Measurements from ENCODE around the gene TMEM225B. TPM values are rescaled to one million over a fixed set of nuclear protein-coding genes. Genes with fewer than 3 reads are reported as not detected.
A peak's percentile ranks its signal among the peaks of the same experiment; 100 is the strongest.

TMEM225B gene
- total and polyA plus RNA-seq, 10 donors = 0.43 to 1.6 (median 1.0) TPM; not detected in 2

GRCh38 chr7:99571768-99572167, 26.3 kb upstream of the TMEM225B start:
- WGBS, 5 donors = 71 to 91% (median 88%) methylated on average over 3 of the region's 3 CpGs
- intact Hi-C loops (cut with DNase I; ENCODE audit: low total_unique reads) = no loop called here
- H3K36me3 ChIP-seq = peaks cover 0 to 89% (median 39%) of the 10 kb centered on the region in 6 donors

GRCh38 chr7:99573257-99573656, 24.8 kb upstream of the TMEM225B start:
- Histone ChIP-seq H3K9me3 (no peaks in the 10 kb centered on the region), H3K27ac (no peak overlapping the region), H3K27me3 (replicated peaks in 1 of 7) (no peaks in the 10 kb centered on the region), H3K4me3 (no peak overlapping the region), H3K36me3 (peaks cover 0 to 74% (median 38%) of the 10 kb centered on the region in 6 donors), H3K4me1 (no peaks in the 10 kb centered on the region)
- intact Hi-C loops (cut with DNase I; ENCODE audit: low total_unique reads) = no loop called here
- TF ChIP-seq, protein P1, sequence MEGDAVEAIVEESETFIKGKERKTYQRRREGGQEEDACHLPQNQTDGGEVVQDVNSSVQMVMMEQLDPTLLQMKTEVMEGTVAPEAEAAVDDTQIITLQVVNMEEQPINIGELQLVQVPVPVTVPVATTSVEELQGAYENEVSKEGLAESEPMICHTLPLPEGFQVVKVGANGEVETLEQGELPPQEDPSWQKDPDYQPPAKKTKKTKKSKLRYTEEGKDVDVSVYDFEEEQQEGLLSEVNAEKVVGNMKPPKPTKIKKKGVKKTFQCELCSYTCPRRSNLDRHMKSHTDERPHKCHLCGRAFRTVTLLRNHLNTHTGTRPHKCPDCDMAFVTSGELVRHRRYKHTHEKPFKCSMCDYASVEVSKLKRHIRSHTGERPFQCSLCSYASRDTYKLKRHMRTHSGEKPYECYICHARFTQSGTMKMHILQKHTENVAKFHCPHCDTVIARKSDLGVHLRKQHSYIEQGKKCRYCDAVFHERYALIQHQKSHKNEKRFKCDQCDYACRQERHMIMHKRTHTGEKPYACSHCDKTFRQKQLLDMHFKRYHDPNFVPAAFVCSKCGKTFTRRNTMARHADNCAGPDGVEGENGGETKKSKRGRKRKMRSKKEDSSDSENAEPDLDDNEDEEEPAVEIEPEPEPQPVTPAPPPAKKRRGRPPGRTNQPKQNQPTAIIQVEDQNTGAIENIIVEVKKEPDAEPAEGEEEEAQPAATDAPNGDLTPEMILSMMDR (IDR thresholded peaks at IDR 0.05 in 8 of 11, conservative IDR thresholded peaks at IDR 0.05 in 3 of 11) = no peak
- TF ChIP-seq POLR2A (IDR thresholded peaks at IDR 0.05) = no peak
- WGBS, 5 donors = 74 to 100% (median 89%) methylated on average over 1 of the region's 1 CpG
- DNase-seq = no peak

More at GRCh38 chr7:99571768-99572167, 26.3 kb upstream of the TMEM225B start:
- no peaks in the 10 kb centered on the region for H3K4me1 ChIP-seq
- TF ChIP-seq, protein P1 (IDR thresholded peaks at IDR 0.05 in 8 of 11, conservative IDR thresholded peaks at IDR 0.05 in 3 of 11) = no peak
- TF ChIP-seq POLR2A (IDR thresholded peaks at IDR 0.05) (no peak), POLR2AphosphoS5 (IDR thresholded peaks at IDR 0.05) (no peak)
- H3K27me3 ChIP-seq (replicated peaks in 1 of 7) = no peaks in the 10 kb centered on the region
- H3K27ac ChIP-seq = no peak overlapping the region
- no peak for DNase-seq
- H3K4me3 ChIP-seq = no peak overlapping the region
- no peaks in the 10 kb centered on the region for H3K9me3 ChIP-seq

DNA sequence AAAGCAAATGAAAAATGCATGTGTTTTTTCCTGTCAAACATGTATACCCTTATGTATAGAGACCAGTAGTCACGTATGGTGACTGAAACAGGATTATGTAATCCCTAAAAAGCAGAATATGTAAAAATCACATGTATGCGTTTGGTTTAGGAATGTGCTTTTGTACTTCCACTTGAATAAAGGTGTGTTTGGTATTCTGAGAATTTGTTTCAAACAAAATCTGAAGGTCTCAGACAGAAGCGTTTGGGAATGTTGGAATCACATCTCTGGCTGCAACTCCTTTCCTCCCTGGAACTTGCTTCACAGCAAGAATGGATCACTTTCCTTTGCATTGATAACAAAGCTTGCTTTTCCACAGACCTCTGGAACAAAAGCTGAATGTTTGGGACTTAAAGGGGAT, 21.8 kb upstream of the TMEM225B start:
- H3K27me3 ChIP-seq (replicated peaks in 1 of 7) = peaks cover 0 to 16% (median 4%) of the 10 kb centered on the region in 7 donors
- H3K4me3 ChIP-seq = no peak overlapping the region
- no peak for DNase-seq
- WGBS, 5 donors = 76 to 92% (median 83%) methylated on average over 3 of the region's 3 CpGs
- H3K36me3 ChIP-seq = peaks cover 0 to 44% (median 25%) of the 10 kb centered on the region in 6 donors
- intact Hi-C loops (cut with DNase I; ENCODE audit: low total_unique reads) = no loop called here
- H3K9me3 ChIP-seq = no peaks in the 10 kb centered on the region
- H3K27ac ChIP-seq = no peak overlapping the region
- no peak for TF ChIP-seq POLR2A (IDR thresholded peaks at IDR 0.05)
- TF ChIP-seq, protein P1 (IDR thresholded peaks at IDR 0.05 in 8 of 11, conservative IDR thresholded peaks at IDR 0.05 in 3 of 11) = no peak
- no peak for TF ChIP-seq POLR2AphosphoS5 (IDR thresholded peaks at IDR 0.05)
- peaks cover 5 to 21% (median 16%) of the 10 kb centered on the region in 6 donors for H3K4me1 ChIP-seq

GRCh38 chr7:99579281-99579955, 18.6 kb upstream of the TMEM225B start:
- Histone ChIP-seq H3K27ac (peak overlapping the region in 2 of 8 donors; percentile 38 to 47), H3K4me3 (peak overlapping the region in 7 of 8 donors; percentile 37 to 75 (median 47)), H3K9me3 (no peaks in the 10 kb centered on the region), H3K36me3 (peaks cover 0 to 12% (median 0%) of the 10 kb centered on the region in 6 donors), H3K27me3 (replicated peaks in 1 of 7) (peaks cover 0 to 16% (median 4%) of the 10 kb centered on the region in 7 donors), H3K4me1 (peaks cover 5 to 21% (median 16%) of the 10 kb centered on the region in 6 donors)
- 48 to 54% (median 53%) methylated on average over 10 of the region's 10 CpGs for WGBS, 5 donors
- no peak for TF ChIP-seq POLR2A (IDR thresholded peaks at IDR 0.05)
- TF ChIP-seq POLR2AphosphoS5 (IDR thresholded peaks at IDR 0.05) = no peak
- TF ChIP-seq, protein P1 (IDR thresholded peaks at IDR 0.05 in 8 of 11, conservative IDR thresholded peaks at IDR 0.05 in 3 of 11) = no peak
- no peak for DNase-seq
- intact Hi-C loops (cut with DNase I; ENCODE audit: low total_unique reads) = no loop called here

All from spleen (tissue), 11 donors.